ENCODE measurements around the gene GREM2.

The GREM2 gene

DNA sequence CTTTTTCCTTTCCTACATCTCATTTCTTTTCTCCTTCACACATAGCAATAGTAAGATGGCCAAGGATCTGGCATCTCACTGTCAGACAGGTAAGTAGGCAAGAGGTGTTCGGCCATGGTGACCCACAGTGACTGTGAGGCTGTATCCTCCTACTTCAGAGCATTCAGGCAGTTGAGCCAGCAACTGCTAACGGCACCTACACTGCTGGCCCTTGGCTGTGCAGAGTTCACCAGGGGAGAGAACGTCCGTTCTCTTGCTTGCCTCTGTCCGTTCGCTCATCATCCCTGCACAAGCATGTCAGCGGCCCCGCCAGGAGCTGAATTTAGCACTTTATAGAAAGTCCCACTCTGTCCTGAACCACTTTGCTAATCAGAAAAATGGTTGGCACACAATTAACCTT, 113.6 kb downstream of the GREM2 start:
- H3K4me3 ChIP-seq (ENCODE audit: low read depth, low read length), result no peak overlapping the region
- no peak for DNase-seq (ENCODE audit: low read depth, low spot score)
- CTCF ChIA-PET, result interaction anchor here (1.3 kb wide), 1 partner anchor 309 kb away, joined by 3 read pairs; no protein-coding TSS in a partner anchor
- POLR2A ChIA-PET, result no interaction called here
- TF ChIP-seq, protein P1, sequence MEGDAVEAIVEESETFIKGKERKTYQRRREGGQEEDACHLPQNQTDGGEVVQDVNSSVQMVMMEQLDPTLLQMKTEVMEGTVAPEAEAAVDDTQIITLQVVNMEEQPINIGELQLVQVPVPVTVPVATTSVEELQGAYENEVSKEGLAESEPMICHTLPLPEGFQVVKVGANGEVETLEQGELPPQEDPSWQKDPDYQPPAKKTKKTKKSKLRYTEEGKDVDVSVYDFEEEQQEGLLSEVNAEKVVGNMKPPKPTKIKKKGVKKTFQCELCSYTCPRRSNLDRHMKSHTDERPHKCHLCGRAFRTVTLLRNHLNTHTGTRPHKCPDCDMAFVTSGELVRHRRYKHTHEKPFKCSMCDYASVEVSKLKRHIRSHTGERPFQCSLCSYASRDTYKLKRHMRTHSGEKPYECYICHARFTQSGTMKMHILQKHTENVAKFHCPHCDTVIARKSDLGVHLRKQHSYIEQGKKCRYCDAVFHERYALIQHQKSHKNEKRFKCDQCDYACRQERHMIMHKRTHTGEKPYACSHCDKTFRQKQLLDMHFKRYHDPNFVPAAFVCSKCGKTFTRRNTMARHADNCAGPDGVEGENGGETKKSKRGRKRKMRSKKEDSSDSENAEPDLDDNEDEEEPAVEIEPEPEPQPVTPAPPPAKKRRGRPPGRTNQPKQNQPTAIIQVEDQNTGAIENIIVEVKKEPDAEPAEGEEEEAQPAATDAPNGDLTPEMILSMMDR (IDR thresholded peaks at IDR 0.05; ENCODE audit: insufficient read depth, low read length, missing control alignments), result no peak

DNA sequence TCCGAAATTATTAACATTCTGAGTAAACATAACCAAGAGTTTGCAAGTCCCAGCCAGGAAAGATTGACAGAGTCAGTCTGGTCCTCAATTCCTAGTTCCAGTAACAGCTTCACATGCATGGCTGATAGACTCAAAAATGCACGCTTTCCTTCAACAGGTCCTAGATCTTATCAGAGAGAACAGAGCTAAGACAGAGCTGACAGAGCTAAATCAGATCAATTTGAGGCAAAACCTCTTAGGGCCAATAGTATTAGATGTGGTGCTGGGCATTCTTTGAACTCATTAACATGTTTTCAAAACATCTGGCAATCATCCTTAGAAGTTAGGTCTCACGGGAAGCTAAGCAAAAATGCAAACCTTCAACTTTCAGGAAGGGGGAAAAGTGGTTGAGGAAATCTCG, 114.0 kb downstream of the GREM2 start:
- DNase-seq (ENCODE audit: low read depth, low spot score), result no peak
- ChIA-PET POLR2A (no interaction called here), CTCF (no interaction called here)
- H3K4me3 ChIP-seq (ENCODE audit: low read depth, low read length), result no peak overlapping the region
- TF ChIP-seq, protein P1 (IDR thresholded peaks at IDR 0.05; ENCODE audit: insufficient read depth, low read length, missing control alignments), result no peak

DNA sequence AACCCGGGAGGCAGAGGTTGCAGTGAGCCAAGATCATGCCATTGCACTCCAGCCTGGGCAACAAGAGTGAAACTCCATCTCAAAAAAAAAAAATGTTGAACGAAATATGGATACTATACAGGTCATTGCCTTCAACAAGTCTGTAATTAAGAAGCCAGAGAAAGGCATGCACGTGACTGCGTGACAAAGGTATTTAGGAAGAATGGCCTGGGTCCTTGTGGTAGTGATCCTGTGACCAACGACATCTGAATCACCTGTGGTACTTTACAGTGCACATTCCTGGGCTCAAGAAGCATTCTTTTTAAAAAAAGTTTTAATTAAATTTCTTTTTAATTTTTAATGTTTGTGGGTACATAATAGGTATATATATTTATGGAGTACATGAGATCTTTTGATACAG, 115.0 kb downstream of the GREM2 start:
- ChIA-PET CTCF (no interaction called here), POLR2A (no interaction called here)
- TF ChIP-seq, protein P1 (IDR thresholded peaks at IDR 0.05; ENCODE audit: insufficient read depth, low read length, missing control alignments), result no peak
- no peak overlapping the region for H3K4me3 ChIP-seq (ENCODE audit: low read depth, low read length)
- no peak for DNase-seq (ENCODE audit: low read depth, low spot score)

DNA sequence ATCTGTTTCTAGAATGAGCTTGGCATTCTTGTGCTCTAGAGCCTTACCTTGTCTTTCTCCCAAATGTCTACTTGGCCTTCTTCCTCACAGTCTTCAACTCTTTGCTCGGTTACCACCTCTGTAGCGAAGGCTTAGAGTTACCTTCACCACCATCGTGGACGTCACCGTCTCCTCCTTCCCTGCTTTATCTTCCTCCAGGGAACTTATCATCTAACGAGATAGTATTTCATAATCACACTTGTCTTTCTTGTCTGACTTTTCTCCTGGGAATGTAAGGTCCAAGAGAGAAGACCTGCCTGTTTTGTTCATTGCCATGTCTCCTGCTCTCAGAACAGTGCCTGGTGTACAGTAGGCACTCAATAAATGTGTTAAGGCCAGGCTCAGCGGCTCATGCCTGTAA, 115.6 kb downstream of the GREM2 start:
- POLR2A ChIA-PET, result no interaction called here
- DNase-seq (ENCODE audit: low read depth, low spot score), result no peak
- CTCF ChIA-PET, result interaction anchor here (0.9 kb wide), 1 partner anchor 196 kb away, joined by 3 read pairs; no protein-coding TSS in a partner anchor
- TF ChIP-seq, protein P1 (IDR thresholded peaks at IDR 0.05; ENCODE audit: insufficient read depth, low read length, missing control alignments), result no peak
- no peak overlapping the region for H3K4me3 ChIP-seq (ENCODE audit: low read depth, low read length)

DNA sequence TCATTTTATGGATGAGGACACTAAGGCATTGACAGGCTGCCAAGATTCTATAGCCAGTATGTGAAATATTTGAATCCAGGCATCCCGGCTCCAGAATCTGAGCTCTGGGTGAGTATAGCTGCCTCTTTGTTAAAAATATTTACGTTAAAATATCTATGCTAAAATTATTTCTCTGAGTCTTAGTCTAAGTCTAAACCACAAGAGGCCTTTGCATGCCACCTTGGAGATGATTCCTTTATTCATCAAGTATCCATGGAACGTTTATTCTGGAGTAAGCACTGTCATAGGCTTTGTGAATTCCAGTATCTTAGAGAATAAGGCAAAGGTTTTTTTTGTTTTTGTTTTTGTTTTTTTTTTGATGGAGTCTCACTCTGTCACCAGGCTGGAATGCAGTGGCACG, 116.4 kb downstream of the GREM2 start:
- DNase-seq (ENCODE audit: low read depth, low spot score), result peak; percentile 37
- CTCF ChIA-PET, result interaction anchor here (0.9 kb wide), 1 partner anchor 197 kb away, joined by 3 read pairs; no protein-coding TSS in a partner anchor
- TF ChIP-seq, protein P1 (IDR thresholded peaks at IDR 0.05; ENCODE audit: insufficient read depth, low read length, missing control alignments), result no peak
- no peak overlapping the region for H3K4me3 ChIP-seq (ENCODE audit: low read depth, low read length)
- POLR2A ChIA-PET, result no interaction called here

DNA sequence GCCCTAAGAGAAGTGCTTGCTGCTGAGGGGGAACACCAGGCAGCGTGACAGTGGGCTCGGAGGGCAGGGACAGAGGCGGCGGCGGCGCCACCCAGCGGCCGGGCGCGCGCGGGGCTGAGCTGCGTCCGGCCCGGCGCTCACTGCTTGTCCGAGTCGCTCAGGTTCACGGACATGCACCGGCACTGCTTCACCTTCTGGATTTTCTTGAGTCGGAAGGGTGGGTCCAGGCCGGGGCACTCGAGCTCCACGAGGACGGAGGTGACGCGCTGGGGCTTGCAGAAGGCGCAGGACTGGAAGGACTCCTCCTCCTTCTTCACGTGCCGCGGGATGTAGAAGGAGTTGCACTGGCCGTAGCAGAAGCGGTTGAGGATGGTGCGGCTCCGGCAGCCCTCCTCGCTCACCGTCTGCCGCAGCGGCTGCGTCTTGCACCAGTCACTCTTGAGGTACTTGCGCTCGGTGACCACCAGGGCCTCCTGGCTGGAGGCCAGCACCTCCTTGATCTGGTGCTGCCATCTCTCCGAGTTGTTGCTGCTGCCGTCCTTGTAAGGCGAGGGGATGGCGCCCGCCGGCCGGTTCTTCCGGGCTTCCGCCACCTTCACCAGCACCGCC, 119.0 kb downstream of the GREM2 start:
- DNase-seq (ENCODE audit: low read depth, low spot score), result no peak
- POLR2A ChIA-PET, result no interaction called here
- CTCF ChIA-PET, result no interaction called here
- no peak overlapping the region for H3K4me3 ChIP-seq (ENCODE audit: low read depth, low read length)
- TF ChIP-seq, protein P1 (IDR thresholded peaks at IDR 0.05; ENCODE audit: insufficient read depth, low read length, missing control alignments), result no peak

All from AG04449 (cell line).